ENCODE data around the gene FIBP. TPM values are rescaled to one million over a fixed set of nuclear protein-coding genes. Genes with fewer than 3 reads are reported as not detected.

Gene FIBP
- total and polyA plus RNA-seq, 2 of the 8 experiments (the other 6 are each of a cell fraction or from before 2014, with no cell fraction given): 74.3 to 173 TPM

DNA sequence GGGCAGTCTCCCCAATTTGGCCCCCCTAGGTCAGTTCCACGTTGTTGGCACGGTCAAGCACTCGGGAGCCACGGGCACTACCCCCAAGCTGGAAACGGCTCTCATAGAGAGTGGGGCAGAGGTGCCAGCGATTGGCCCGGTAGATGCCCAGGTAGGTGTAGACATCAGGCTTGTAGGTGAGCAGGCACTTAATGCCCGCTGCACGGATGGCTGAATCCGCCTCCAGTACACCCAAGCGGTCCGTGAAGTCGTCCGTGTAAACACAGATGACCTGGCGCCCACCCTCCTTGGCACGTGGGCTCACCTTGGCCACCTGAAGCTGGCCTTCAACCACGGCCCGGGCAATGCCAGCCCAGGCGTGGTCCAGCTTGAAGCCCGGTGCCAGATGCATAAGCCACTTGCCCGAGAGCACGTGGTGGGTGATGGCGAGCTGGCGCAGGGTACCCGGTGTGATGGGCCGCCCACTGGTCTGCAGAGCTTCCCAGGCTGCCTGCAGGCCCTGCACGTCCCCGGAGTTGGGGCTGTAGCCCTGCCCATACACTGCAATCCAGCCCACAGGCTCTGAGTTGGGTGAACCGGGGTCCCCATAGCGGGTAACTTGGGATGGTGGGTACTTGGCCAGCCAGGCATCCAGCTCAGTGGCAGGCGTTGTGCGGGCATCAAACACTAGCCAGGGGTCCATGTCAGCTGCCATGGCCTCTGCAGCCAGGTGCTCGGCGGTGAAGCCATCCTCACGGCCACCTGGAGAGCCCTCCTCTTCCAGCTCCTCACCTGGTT lies 29.4 kb upstream of the FIBP start:
- no peak overlapping the region for H3K23ac ChIP-seq (ENCODE audit: insufficient read length)
- no peak overlapping the region for H4K5ac ChIP-seq (ENCODE audit: insufficient read length, low read depth, low read length)
- no peak overlapping the region; the same call in 1 of the 2 replicates for H2BK12ac ChIP-seq (ENCODE audit: low read depth, low read length)
- no peaks in the 10 kb centered on the region for H3K9me3 ChIP-seq (ENCODE audit: insufficient read depth in 2 of 2, low read depth in 1 of 2, low read length in 1 of 2)
- no peak overlapping the region for H2BK5ac ChIP-seq (ENCODE audit: low read depth, low read length)
- peaks cover 13% of the 10 kb centered on the region; the same call in 1 of the 2 replicates for H3K23me2 ChIP-seq (ENCODE audit: low read depth, low read length)
- no peaks in the 10 kb centered on the region for H3K27me3 ChIP-seq (replicated peaks in 1 of 4; ENCODE audit: control insufficient read depth in 3 of 4, extremely low read depth in 1 of 4, insufficient read depth in 3 of 4, low read length in 3 of 4)
- DNase-seq (ENCODE audit: low read depth in 1 of 2, low spot score in 2 of 2) (no peak), FAIRE-seq (no peak)
- ChIA-PET POLR2A (ENCODE audit: partially characterized antibody) (interaction anchor here (0.5 to 4.9 kb wide), 19 partner anchors 9 to 254 kb away, joined by 3 to 36 read pairs (median 4); partner anchors contain the start of genes CCDC85B, FIBP, MUS81 and SF3B2), CTCF (ENCODE audit: partially characterized antibody) (interaction anchor here (0.6 to 2.3 kb wide), 6 partner anchors 10 to 74 kb away, joined by 3 to 10 read pairs (median 6); partner anchors contain the start of gene FIBP)
- peak overlapping the region; percentile 91 to 98 (median 94); a peak in 7 of 8 replicates for H3K4me3 ChIP-seq (ENCODE audit: extremely low read depth in 1 of 4, insufficient read depth in 2 of 4, low read depth in 3 of 4, low read length in 4 of 4)
- peaks cover 0 to 22% (median 13%) of the 10 kb centered on the region in 4 experiments; a peak in 4 of 7 replicates for H3K4me1 ChIP-seq (replicated peaks in 1 of 4; ENCODE audit: control insufficient read depth in 3 of 4, insufficient read depth in 4 of 4, low read length in 3 of 4)
- peaks cover 7% of the 10 kb centered on the region; the same call in 1 of the 2 replicates for H3K79me1 ChIP-seq (ENCODE audit: low read depth, low read length)
- no peak overlapping the region for H3K56ac ChIP-seq (replicated peaks; ENCODE audit: insufficient read length, low read depth, low read length)
- H3K79me2 ChIP-seq (ENCODE audit: control insufficient read depth in 1 of 2, insufficient read depth in 2 of 2, low read length in 2 of 2): peaks cover 0 to 7% of the 10 kb centered on the region in 2 experiments; a peak in 2 of 4 replicates
- H3K14ac ChIP-seq (ENCODE audit: insufficient read length): no peak overlapping the region
- H3K4ac ChIP-seq (replicated peaks; ENCODE audit: insufficient read length, low read depth, low read length): no peak overlapping the region
- H3K18ac ChIP-seq (ENCODE audit: extremely low read depth, low read length): no peak overlapping the region
- no peak overlapping the region for H2BK20ac ChIP-seq (ENCODE audit: low read length)
- H3K36me3 ChIP-seq (ENCODE audit: control insufficient read depth in 2 of 4, insufficient read depth in 4 of 4, low read length in 3 of 4): peaks cover 0 to 6% (median 2%) of the 10 kb centered on the region in 4 experiments; a peak in 4 of 8 replicates
- peaks cover 0 to 7% of the 10 kb centered on the region in 2 experiments for H4K20me1 ChIP-seq (replicated peaks in 1 of 2; ENCODE audit: control insufficient read depth in 1 of 2, insufficient read depth in 2 of 2, low read length in 2 of 2)
- no peak overlapping the region for H4K91ac ChIP-seq (replicated peaks; ENCODE audit: insufficient read length, low read length)
- H2BK15ac ChIP-seq (ENCODE audit: low read length): peak overlapping the region; percentile 40; the same call in 1 of the 2 replicates
- H3K27ac ChIP-seq (ENCODE audit: low read depth, low read length): no peak overlapping the region
- H2BK120ac ChIP-seq (replicated peaks; ENCODE audit: low read depth, low read length): no peak overlapping the region
- H4K8ac ChIP-seq (ENCODE audit: extremely low read depth, insufficient read depth, low read length): no peak overlapping the region
- peak overlapping the region; percentile 83 to 94 for H3K4me2 ChIP-seq (ENCODE audit: insufficient read depth in 1 of 2, low read depth in 2 of 2, low read length in 2 of 2)
- H2AFZ ChIP-seq (ENCODE audit: low read length): no peak overlapping the region
- H2AK5ac ChIP-seq (ENCODE audit: low read depth, low read length): peak overlapping the region; percentile 17; the same call in 1 of the 2 replicates
- H3K9ac ChIP-seq (replicated peaks in 1 of 4; ENCODE audit: extremely low read depth in 1 of 4, low read depth in 3 of 4, low read length in 3 of 4): no peak overlapping the region
- WGBS, 2 experiments (ENCODE audit: extremely low coverage in 1 of 2, insufficient coverage in 1 of 2, insufficient read length in 1 of 2, insufficient replicate concordance in 2 of 2, low coverage in 1 of 2, low lambda C conversion rate in 2 of 2, missing lambda C conversion rate in 1 of 2): 93% methylated on average over 35 of the region's 35 CpGs; no CpG with 5 or more reads in 1 of the 2 experiments
- TF ChIP-seq CREB1 (IDR thresholded peaks at IDR 0.05) (no peak), SAP30 (IDR thresholded peaks at IDR 0.05; ENCODE audit: insufficient read depth, insufficient replicate concordance, low read length) (no peak), SUZ12 (IDR thresholded peaks at IDR 0.05; ENCODE audit: low read length) (no peak), SRF (IDR thresholded peaks at IDR 0.05; ENCODE audit: low read depth, low read length) (no peak), POLR2AphosphoS5 (IDR thresholded peaks at IDR 0.05; ENCODE audit: low read depth, low read length) (peak; percentile 51; the same call in 1 of the 2 replicates), RNF2 (IDR thresholded peaks at IDR 0.05; ENCODE audit: borderline replicate concordance, low read depth, low read length, missing control alignments, poor library complexity, severe bottlenecking) (no peak), KDM4A (IDR thresholded peaks at IDR 0.05; ENCODE audit: low read depth, low read length, severe bottlenecking) (no peak), CEBPB (IDR thresholded peaks at IDR 0.05; ENCODE audit: low read depth, low read length) (no peak), GTF2F1 (IDR thresholded peaks at IDR 0.05; ENCODE audit: borderline replicate concordance, low read depth, low read length) (no peak), CBX5 (IDR thresholded peaks at IDR 0.05; ENCODE audit: low read depth, low read length) (no peak), HDAC2 (IDR thresholded peaks at IDR 0.05; ENCODE audit: borderline replicate concordance in 1 of 2, low read depth in 2 of 2, low read length in 2 of 2) (no peak)
